Stomach (tissue), 9 donors: ENCODE data around the gene RSPH3. TPM values are rescaled to one million over a fixed set of nuclear protein-coding genes. Genes with fewer than 3 reads are reported as not detected.

Experiments
- DNase-seq, 2 donors: peaks; one replicate each; pipeline versions ENCODE4 v3.0.0 to v3.0.0-alpha.2; 2013 to 2019
- H3K27ac ChIP-seq, 5 donors: fragments of 200-600 bp in 4 of 5; sonication (generic) in 4 of 5; one replicate each; pipeline ENCODE4 v1.5.1; 2013 to 2019; ENCODE audit warnings: mild to moderate bottlenecking in 1 of 5, moderate library complexity in 1 of 5
- H3K27me3 ChIP-seq, 3 donors: fragments of 200-600 bp; sonication (generic); one replicate each; pipeline ENCODE4 v1.5.1; 2017 to 2019; ENCODE audit warnings: mixed run types in 1 of 3
- H3K36me3 ChIP-seq, 4 donors: fragments of 200-600 bp; sonication (generic); 1 replicate in 3 of 4; 2 replicates in 1 of 4; pipeline ENCODE4 v1.5.1; 2016 to 2019
- H3K4me1 ChIP-seq, 4 donors: fragments of 200-600 bp; sonication (generic); one replicate each; pipeline ENCODE4 v1.5.1; 2016 to 2019
- H3K4me3 ChIP-seq, 4 donors: fragments of 200-600 bp; sonication (generic) in 3 of 4; one replicate each; pipeline ENCODE4 v1.5.1; 2016 to 2019; ENCODE audit warnings: mild to moderate bottlenecking in 1 of 4
- H3K9me3 ChIP-seq, 4 donors: fragments of 200-600 bp; sonication (generic); one replicate each; pipeline ENCODE4 v1.5.1; 2016 to 2019
- CTCF ChIP-seq, 7 experiments: fragments of 450-650 bp in 4 of 7; fragments of 200-600 bp in 3 of 7; sonication (generic) in 3 of 7; IDR thresholded peaks; one replicate each; pipeline ENCODE4 v1.5.1; 2016 to 2019; ENCODE audit warnings: antibody characterized with exemption in 7 of 7, control low read depth in 2 of 7, mild to moderate bottlenecking in 1 of 7
- EP300 ChIP-seq: sonication (generic); formaldehyde crosslinking; IDR thresholded peaks from one replicate; pipeline ENCODE4 v1.6.1; 2017; ENCODE audit warnings: antibody characterized with exemption
- POLR2A ChIP-seq, 4 donors: fragments of 450-650 bp; IDR thresholded peaks; one replicate each; pipeline ENCODE4 v1.6.1; 2016; ENCODE audit warnings: antibody characterized with exemption in 4 of 4, control low read depth in 2 of 4, mild to moderate bottlenecking in 1 of 4, moderate library complexity in 1 of 4
- POLR2AphosphoS5 ChIP-seq, 3 donors: sonication (generic); formaldehyde crosslinking; IDR thresholded peaks; one replicate each; pipeline ENCODE4 v1.6.1; 2016; ENCODE audit warnings: antibody characterized with exemption in 3 of 3
- WGBS, 5 donors: extraction: QIAGEN DNeasy Blood & Tissue Kit in 3 of 5; methylation state at CpG; one replicate each; pipeline versions ENCODE4 v1.1.5 to v1.1.7; 2013 to 2018; 5-methylcytosine and 5-hydroxymethylcytosine counted together
- intact Hi-C: fragments of 100-400 bp; cut with DNase I; formaldehyde crosslinking; loops from one replicate; pipeline ENCODE4 v1.15.1; 2023; ENCODE audit warnings: low total_unique reads
- polyA plus RNA-seq, 3 donors: library from polyadenylated mRNA; stranded (reverse); fragments of 200-250 nt; gene quantifications; one replicate each; pipeline ENCODE4 v1.2.3, GENCODE V29; 2013
- small RNA-seq, 4 donors: library from RNA; depleted of rRNA; stranded (forward); fragments of <200 nt; gene quantifications; one replicate each; pipeline ENCODE3, GENCODE V24; 2016
- total RNA-seq, 5 donors: library from RNA; depleted of rRNA; stranded (reverse); fragments of >200 nt; gene quantifications; one replicate each; pipeline versions ENCODE4 v1.1.0 to v1.2.3, GENCODE V29; 2014 to 2016
- donor health status: healthy with polysubstance abuse.
- donor health status: Bipolar disorder and iron deficiency.
- donor health status: healthy.

The RSPH3 gene
- total and polyA plus RNA-seq, 8 donors = 2.3 to 89.3 (median 5.9) TPM

DNA sequence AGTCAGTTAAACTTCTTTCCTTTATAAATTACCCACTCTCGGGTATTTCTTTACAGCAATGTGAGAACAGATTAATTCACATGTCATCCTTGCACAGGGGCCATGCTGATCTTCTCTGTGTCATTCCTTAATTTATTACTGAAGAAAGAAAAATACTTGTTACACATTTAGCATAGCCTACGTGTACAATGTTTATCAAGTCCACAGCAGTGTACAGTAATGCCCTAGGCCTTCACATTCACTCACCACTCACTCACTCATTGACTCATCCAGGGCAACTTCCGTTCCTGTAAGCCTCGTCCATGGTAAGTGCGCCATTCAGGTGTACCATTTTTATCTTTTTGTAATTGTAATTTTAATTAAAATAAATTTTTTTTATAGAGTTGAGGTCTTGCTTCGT lies 73.6 kb downstream of the RSPH3 start:
- no peaks in the 10 kb centered on the region for H3K27me3 ChIP-seq
- no peak for DNase-seq
- no peaks in the 10 kb centered on the region for H3K36me3 ChIP-seq
- no peak for TF ChIP-seq EP300
- TF ChIP-seq CTCF (IDR thresholded peaks at IDR 0.05) = no peak
- no peak for TF ChIP-seq POLR2A (IDR thresholded peaks at IDR 0.05)
- no peak for TF ChIP-seq POLR2AphosphoS5 (IDR thresholded peaks at IDR 0.05)
- no peaks in the 10 kb centered on the region for H3K4me1 ChIP-seq
- WGBS, 5 donors = 81 to 93% (median 88%) methylated on average over 6 of the region's 6 CpGs
- H3K9me3 ChIP-seq = no peaks in the 10 kb centered on the region
- no peak overlapping the region for H3K27ac ChIP-seq
- H3K4me3 ChIP-seq = no peak overlapping the region
- intact Hi-C loops = no loop called here

DNA sequence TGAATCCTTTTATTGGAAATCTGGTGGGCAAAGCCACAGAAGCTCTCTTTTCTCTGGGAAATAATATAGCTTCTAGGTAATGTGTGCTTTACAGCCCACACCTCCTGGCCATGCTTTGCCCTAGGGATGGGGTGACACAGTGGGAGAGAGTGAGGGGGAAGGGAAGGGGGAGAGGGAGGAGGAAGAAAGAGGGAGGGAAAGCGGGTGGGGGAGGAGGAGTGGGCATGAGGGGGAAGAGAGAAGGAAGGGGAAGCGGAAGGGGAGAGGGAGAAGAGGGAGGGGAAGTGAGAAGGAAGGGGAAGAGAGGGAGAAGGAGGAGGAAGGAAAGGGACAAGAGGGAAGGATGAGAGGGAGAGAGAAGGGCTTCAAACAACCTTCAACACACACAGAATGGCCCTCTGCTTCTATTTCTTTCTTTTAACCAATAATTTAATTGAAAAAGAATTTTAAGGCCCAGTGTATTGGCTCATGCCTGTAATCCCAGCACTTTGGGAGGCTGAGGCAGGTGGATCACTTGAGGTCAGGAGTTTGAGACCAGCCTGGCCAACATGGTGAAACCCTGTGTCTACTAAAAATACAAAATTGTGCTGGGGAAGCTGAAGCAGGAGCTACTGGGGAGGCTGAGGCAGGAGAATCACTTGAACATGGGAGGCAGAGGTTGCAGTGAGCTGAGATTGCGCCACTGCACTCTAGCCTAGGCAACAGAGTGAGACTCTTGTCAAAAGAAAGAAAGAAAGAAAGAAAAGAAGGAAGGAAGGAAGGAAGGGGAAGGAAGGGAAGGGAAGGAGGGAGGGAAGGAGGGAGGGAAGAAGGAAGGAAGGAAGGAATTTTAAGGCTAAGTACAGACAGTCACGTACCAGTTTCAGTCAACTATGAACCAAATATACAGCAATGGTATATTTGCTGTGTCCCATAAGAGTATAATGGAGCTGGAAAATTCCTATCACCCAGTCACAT lies 75.2 kb downstream of the RSPH3 start:
- Histone ChIP-seq H3K9me3 (no peaks in the 10 kb centered on the region), H3K4me3 (no peak overlapping the region), H3K27me3 (no peaks in the 10 kb centered on the region), H3K36me3 (no peaks in the 10 kb centered on the region), H3K4me1 (no peaks in the 10 kb centered on the region), H3K27ac (no peak overlapping the region)
- no peak for DNase-seq
- intact Hi-C loops = no loop called here
- WGBS, 5 donors = 77 to 94% (median 90%) methylated on average over 4 of the region's 4 CpGs
- TF ChIP-seq POLR2A (IDR thresholded peaks at IDR 0.05) (no peak), EP300 (no peak)

DNA sequence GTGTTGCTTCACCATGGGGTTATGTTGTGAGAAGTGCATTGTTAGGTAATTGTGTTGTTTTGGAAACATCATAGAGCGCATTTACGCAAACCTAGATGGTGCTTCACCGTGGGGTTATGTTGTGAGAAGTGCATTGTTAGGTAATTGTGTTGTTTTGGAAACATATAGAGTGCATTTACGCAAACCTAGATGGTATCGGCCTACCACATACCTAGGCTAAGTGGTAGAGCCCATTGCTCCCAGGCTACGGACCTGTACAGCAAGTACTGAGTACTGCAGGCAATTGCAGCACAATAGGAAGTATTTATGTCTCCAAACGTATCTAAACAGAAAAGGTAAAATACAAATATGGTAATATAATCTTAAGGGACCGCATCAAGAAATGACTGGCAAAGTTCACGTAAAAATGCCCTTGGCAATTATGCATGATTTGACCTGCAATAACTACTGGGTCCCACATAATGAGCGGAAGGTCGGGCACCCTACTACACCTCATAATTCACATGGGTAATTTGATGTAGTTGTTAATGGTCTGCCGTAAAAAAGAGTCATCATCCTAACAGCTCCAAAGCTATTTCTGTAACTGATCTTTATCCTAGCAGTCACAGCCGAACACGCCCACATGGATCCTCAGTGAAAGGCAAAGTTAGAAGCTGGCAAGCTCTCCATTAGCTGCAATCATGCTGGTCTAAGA lies 76.0 kb downstream of the RSPH3 start:
- no peaks in the 10 kb centered on the region for H3K9me3 ChIP-seq
- WGBS, 5 donors = 88 to 92% (median 91%) methylated on average over 14 of the region's 14 CpGs
- H3K27me3 ChIP-seq = no peaks in the 10 kb centered on the region
- no peak overlapping the region for H3K27ac ChIP-seq
- no peaks in the 10 kb centered on the region for H3K36me3 ChIP-seq
- intact Hi-C loops = no loop called here
- no peaks in the 10 kb centered on the region for H3K4me1 ChIP-seq
- TF ChIP-seq POLR2AphosphoS5 (IDR thresholded peaks at IDR 0.05) = no peak
- TF ChIP-seq EP300 = no peak
- TF ChIP-seq POLR2A (IDR thresholded peaks at IDR 0.05) = no peak
- no peak for TF ChIP-seq CTCF (IDR thresholded peaks at IDR 0.05)
- no peak for DNase-seq
- H3K4me3 ChIP-seq = no peak overlapping the region

Small RNAs within 50 kb of the gene (small RNA-seq; reads per million reads assigned to genes)
- 0 reads per million in 4 donors for gene RNU6-293P

Other genes starting within 250 kb of the RSPH3 start
- gene EZR, start 180.8 kb downstream of the RSPH3 start, total RNA-seq = 100 to 1,000 TPM in 3 of 5 donors, 10 to 100 TPM in 2; 69.5 to 317 (median 295) TPM
- 100 to 1,000 TPM; 121 to 231 (median 205) TPM for gene EZR, start 180.8 kb downstream of the RSPH3 start, polyA plus RNA-seq
- gene TAGAP, start 44.8 kb upstream of the RSPH3 start, total RNA-seq = 1 to 10 TPM in 4 of 5 donors, not detected in 1; 1.4 to 4.1 (median 3.0) TPM
- gene TAGAP, start 44.8 kb upstream of the RSPH3 start, polyA plus RNA-seq = 1 to 10 TPM in 2 of 3 donors, under 1 TPM in 1; 0.93 to 2.0 (median 1.4) TPM
- 10 to 100 TPM in 1 of 5 donors, 1 to 10 TPM in 1, under 1 TPM in 1, not detected in 2; 0.43 to 11.0 (median 4.0) TPM for gene FNDC1, start 169.2 kb upstream of the RSPH3 start, total RNA-seq
- gene FNDC1, start 169.2 kb upstream of the RSPH3 start, polyA plus RNA-seq = under 1 TPM in 2 of 3 donors, not detected in 1; 0.06 to 0.10 TPM